HG02885 (cell line): ENCODE results near the gene DGLUCY.
A peak's percentile ranks its signal among the peaks of the same experiment; 100 is the strongest.
"Not testable (repeated sequence)": the region's sequence is repeated elsewhere in the genome, so short reads cannot be mapped to it uniquely, and the experiment has no call there.

Source experiments
- ATAC-seq: cut with Tn5 transposase; IDR thresholded peaks from one replicate; pipeline ENCODE4 v1.9.1; 2021; ENCODE audit warnings: mild to moderate bottlenecking; ENCODE audit not compliant: unreplicated experiment, poor library complexity

Gene DGLUCY

DNA sequence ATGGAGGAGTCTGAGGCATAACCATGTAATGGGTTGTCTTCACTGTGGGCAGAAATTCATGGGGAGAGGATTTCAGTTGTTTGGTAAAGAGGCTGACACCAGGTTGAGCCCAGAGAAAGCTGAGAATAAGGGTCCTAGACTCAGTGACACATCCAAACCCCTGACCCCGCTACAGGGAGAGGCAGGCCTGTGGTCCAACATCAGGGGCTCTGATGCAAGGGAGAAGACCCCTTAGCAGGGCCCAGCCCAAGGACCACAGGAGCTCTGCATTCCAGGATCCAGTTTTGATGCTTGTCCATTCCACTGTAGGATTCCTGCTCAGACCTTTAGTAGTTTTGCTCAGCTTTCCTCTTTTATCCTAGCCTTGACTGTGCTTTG, 115.1 kb downstream of the DGLUCY start:
- no peak for ATAC-seq

DNA sequence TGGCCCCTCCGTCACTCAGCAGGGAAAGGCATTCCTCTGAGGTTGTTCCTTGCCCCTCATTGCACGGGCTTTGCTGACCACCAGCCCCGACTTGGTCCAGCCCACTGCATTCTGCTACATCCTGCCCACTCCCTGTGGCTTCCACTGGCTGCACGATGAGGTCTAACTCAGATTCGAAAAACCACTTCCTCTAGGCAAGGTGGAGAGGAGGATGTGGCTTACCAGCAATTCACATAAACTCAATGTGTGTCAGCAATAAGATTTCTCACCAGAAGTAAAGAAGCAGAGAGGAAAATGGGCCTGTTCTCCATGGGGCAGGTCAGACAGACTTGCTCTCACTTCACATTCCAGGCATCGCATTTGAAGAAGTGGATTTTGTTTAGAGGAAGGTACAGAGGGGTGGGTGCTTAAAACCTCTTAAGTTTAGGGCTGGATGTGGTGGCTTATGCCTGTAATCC, 115.9 kb downstream of the DGLUCY start:
- ATAC-seq = peak; percentile 80

GRCh38 chr14:91230397-91231035, 116.6 kb downstream of the DGLUCY start:
- ATAC-seq = no peak

- no peak for ATAC-seq
Measured at GRCh38 chr14:91231446-91231845, 117.6 kb downstream of the DGLUCY start.

- no peak for ATAC-seq
Measured at GRCh38 chr14:91232052-91232451, 118.2 kb downstream of the DGLUCY start.

DNA sequence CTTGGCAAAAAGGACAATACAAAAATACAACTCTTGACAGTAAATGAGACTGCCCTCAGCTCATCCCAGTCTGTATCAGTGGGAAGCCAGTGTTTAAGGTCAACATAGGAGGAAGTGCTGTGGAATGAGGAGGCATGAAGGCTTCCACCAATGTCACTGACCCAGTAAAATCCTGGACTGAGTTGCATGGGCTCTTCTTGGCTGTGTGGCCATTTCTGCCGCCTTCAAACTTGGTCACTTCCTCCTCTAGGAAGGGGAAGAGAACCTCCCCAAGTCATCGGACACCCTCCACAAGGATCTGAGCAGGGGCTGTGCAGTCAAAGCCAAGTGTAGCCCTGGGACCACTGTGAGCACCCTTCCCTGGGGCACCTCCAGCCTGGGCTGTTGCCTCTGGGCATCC, 118.7 kb downstream of the DGLUCY start:
- ATAC-seq = no peak

- no peak for ATAC-seq
Measured at GRCh38 chr14:91233936-91234790, 120.3 kb downstream of the DGLUCY start.

GRCh38 chr14:91234791-91235114, 120.9 kb downstream of the DGLUCY start:
- no peak for ATAC-seq

DNA sequence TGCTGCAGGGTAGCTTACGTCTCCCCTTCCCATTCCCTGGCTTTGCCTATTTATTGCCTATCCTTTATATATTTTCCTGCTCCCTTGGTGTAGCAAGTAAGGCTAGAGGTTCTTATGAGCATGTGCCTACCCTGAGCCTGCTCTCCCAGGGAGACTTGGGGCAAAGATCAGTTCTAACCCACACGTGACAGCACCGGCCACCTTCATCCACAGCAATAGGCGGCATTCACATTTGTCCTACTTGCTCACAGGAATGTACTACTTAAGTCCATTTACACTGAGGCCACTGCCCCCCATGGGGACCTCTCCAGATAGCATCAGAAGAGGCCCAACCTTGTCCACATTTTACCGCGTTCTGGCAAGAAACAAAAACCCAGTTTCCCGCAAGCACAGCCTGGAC, 122.0 kb downstream of the DGLUCY start:
- ATAC-seq = no peak

DNA sequence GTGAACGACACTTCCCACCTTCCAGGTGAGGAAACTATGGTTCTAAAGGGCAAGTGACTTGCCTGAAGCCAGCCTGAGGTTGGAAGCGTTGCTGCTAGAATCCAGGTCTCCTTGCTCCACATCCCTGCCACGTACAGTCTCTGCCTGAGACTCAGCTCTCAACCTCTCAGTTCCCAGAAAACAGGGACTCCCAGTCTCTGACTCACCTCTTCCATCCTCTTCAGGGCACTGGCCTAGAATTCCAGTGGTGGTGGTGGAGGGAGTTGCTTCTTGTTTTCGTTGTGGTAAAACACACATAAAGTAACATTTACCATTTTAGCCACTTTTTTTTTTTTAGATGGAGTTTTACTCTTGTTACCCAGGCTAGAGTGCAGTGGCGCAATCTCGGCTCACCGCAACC, 123.3 kb downstream of the DGLUCY start:
- ATAC-seq = no peak

DNA sequence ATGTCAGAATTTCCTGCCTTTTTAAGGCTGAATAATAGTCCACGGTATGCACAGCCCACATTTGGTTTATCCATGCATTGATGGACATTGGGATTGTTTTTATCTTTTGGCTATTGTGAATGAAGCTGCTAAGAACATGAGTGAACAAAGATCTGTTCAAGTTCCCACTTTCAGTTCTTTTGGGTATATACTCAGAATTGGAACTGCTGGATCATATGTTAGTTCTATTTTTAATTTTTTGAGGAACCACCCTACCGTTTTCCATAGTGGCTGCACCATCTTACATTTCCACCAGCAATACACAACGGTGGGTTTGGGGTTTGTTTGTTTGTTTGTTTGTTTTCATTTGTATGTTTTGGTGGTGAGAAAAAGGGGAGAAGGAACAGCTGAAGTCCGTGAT, 124.2 kb downstream of the DGLUCY start:
- ATAC-seq = no peak

DNA sequence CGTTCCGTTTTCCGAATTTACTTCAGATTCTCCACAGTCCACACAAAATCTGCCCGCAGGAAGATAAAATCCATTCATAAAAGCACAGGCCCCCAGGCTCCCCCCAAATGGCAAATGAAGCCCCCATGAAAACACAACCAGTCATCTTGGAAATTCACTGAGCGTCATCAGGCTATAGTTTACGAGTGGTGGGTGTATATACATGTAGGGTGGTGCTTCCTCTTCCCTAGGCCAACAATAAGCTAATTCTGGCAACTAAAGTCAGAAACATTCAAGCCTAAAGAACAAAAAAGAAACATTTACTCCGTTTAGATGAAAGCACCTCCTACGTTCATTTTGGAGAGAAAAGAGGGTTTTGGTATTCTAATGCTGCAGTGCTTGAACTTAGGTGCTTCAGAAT, 124.8 kb downstream of the DGLUCY start:
- no peak for ATAC-seq

DNA sequence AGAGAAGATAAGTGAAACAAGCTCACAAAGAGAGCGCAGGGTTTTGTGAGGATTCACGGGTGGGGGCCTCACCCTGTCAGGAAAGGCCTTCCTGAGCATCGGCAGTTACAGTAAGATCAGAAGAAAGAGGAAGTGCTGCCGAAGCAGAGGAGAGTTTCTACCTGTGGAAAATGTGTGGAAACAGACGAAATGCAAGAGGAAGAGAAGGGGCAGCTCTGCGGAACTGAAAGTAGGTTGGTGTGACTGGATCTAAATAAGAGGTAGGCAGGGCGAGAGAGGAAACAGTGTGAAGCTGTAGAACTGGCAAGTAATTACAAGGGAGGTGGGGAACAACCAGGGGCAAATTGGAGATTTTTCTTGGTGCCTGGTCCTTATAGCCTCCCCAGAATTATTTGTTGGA, 128.0 kb downstream of the DGLUCY start:
- peak; percentile 72 for ATAC-seq

DNA sequence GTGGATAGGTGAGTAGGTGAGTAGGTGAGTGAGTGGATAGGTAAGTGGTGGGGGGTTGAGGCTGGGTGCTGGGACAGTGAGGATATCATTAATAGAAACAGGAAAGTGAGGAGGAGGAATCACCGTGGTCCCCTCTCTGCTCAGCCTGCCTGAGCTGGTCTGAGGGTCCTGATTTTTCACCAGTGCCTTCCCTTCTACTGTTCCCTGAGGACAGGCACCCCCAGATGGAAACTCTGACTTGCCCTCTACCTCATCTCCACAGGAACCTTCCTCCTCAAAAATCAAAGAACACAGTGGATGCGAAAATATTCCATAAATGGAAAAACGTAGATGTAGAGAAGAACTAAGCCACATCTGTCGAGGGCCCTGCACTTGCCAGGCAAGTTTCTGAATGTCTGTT, 128.8 kb downstream of the DGLUCY start:
- ATAC-seq = no peak

DNA sequence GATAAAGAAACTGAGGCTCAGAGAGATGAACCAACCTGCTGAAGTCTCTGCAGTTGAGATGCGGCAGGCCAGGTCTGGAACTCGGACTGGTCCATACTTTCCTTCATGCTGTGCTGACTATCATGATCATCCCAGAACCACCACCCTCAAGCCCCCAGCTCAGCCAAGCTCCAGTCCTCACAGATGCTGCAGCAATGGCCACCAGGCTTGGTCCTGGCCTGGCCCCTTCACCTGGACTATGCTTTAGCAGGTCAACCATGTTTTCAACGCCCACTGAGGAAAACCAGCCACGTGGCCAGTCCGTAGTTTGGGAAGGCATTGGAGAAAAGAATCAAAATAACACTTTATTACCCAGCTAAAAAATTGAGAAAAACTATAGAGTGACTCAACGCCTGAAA, 129.2 kb downstream of the DGLUCY start:
- ATAC-seq = no peak

DNA sequence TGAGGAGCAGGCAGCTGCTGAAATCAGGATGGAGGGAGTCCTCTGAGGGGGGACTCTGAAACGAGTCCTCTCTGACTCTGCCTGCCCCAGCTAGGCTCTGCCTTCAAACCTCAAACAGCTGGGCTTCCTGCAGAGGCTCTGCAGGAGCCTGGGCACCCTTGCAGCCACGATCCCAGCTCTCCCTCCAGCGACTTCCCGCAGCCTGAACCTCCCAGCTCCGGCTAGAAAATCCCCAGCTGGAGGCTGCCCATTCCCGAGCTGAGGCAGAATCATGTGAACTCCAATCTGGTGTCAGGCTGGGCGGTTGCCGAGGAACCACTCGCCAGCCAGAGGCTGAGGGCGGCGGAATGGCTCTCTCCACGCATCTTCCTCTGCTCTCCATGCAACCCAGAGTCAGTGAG, 130.6 kb downstream of the DGLUCY start, which contains the start of gene GPR68:
GPR68 (minus strand) TSS at position 204 of the 401 bp plus-strand sequence. CDS start 9,654 bp downstream, outside the sequence.
- no peak for ATAC-seq

GRCh38 chr14:91245029-91245428, 131.2 kb downstream of the DGLUCY start:
- no peak for ATAC-seq

DNA sequence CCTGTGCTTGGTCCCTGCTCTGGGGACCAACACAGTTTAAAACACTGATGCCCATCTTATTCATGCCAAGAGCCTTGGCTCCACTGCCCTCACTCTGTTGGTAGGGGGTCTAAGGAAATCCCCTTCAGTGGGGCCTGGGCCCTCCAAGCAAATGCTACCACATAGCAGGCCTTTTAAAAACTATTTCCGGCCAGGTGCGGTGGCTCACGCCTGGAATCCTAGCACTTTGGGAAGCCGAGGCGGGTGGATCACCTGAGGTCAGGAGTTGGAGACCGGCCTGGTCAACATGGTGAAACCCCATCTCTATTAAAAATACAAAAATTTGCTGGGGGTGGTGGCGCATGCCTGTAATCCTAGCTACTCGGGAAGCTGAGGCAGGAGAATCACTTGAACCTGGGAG, 131.7 kb downstream of the DGLUCY start:
- not testable (repeated sequence) for ATAC-seq

GRCh38 chr14:91246051-91246852, 132.4 kb downstream of the DGLUCY start:
- ATAC-seq = no peak

GRCh38 chr14:91249841-91250616, 136.2 kb downstream of the DGLUCY start:
- peak; percentile 71 for ATAC-seq
